IMR-90 (cell line): ENCODE measurements around the gene UNC5A. TPM values are rescaled to one million over a fixed set of nuclear protein-coding genes. Genes with fewer than 3 reads are reported as not detected.

ENCODE experiments used
- ATAC-seq: fragments of 200-7000 bp; cut with Tn5 transposase; 2 replicates; pipeline ENCODE4 v1.9.1; 2020; ENCODE audit warnings: low read depth, mild to moderate bottlenecking, moderate library complexity
- BruUV-seq: library from RNA; stranded (reverse); fragments of 400-500 nt; replicated peaks from 2 replicates; lab custom pipeline; 2021; lab: Mats Ljungman, UMichigan
- CTCF ChIA-PET: fragments of 300-600 bp; formaldehyde crosslinking; extraction: SDS; loops from one replicate; lab custom pipeline; 2021; ENCODE audit warnings: antibody characterized with exemption; lab: Yijun Ruan, JAX
- POLR2A ChIA-PET: fragments of 300-600 bp; sonication (Branson Sonifier 250); formaldehyde crosslinking; loops from one replicate; lab custom pipeline; 2022; ENCODE audit warnings: antibody characterized with exemption; ENCODE audit not compliant: unreplicated experiment; lab: Charles Lee
- DNase-seq: peaks from one replicate; pipeline ENCODE4 v3.0.0; 2013
- H2AFZ ChIP-seq: replicated peaks from 2 replicates; pipeline ENCODE3; 2013; ENCODE audit warnings: low read length, mild to moderate bottlenecking; ENCODE audit not compliant: poor library complexity
- H2AK5ac ChIP-seq: 2 replicates; pipeline ENCODE4 v1.6.1; 2013; ENCODE audit warnings: low read depth, low read length, inconsistent platforms
- H2AK9ac ChIP-seq: replicated peaks from 2 replicates; pipeline ENCODE3; 2013; ENCODE audit warnings: mild to moderate bottlenecking, low read depth, low read length, moderate library complexity; ENCODE audit not compliant: poor library complexity
- H2BK120ac ChIP-seq: 2 replicates; pipeline ENCODE4 v1.6.1; 2013; ENCODE audit warnings: low read depth, low read length, inconsistent platforms
- H2BK15ac ChIP-seq: 3 replicates; pipeline ENCODE4 v1.6.1; 2013; ENCODE audit warnings: low read depth, low read length, inconsistent platforms
- H2BK20ac ChIP-seq: 2 replicates; pipeline ENCODE4 v1.6.1; 2013; ENCODE audit warnings: low read depth, mild to moderate bottlenecking, inconsistent platforms, low read length, moderate library complexity
- H2BK5ac ChIP-seq: 2 replicates; pipeline ENCODE4 v1.6.1; 2013; ENCODE audit warnings: mild to moderate bottlenecking, low read depth, low read length, inconsistent platforms; ENCODE audit not compliant: poor library complexity, severe bottlenecking
- H3K14ac ChIP-seq: replicated peaks from 2 replicates; pipeline ENCODE4 v1.6.1; 2013; ENCODE audit warnings: low read depth, low read length, inconsistent platforms
- H3K18ac ChIP-seq: 2 replicates; pipeline ENCODE4 v1.6.1; 2013; ENCODE audit warnings: low read depth, low read length, control low read depth
- H3K23ac ChIP-seq: 2 replicates; pipeline ENCODE4 v1.6.1; 2013; ENCODE audit warnings: low read depth, low read length, inconsistent platforms
- H3K27ac ChIP-seq: 2 replicates; pipeline ENCODE4 v1.5.1; 2013; ENCODE audit warnings: mild to moderate bottlenecking, control low read depth, low read length; ENCODE audit not compliant: insufficient read depth
- H3K27me3 ChIP-seq: 2 replicates; pipeline ENCODE4 v1.6.1; 2013; ENCODE audit warnings: low read length; ENCODE audit not compliant: control insufficient read depth, insufficient read depth
- H3K36me3 ChIP-seq: 2 replicates; pipeline ENCODE4 v1.6.1; 2013; ENCODE audit warnings: low read length, mixed read lengths; ENCODE audit not compliant: control insufficient read depth, insufficient read depth
- H3K4ac ChIP-seq: 2 replicates; pipeline ENCODE4 v1.6.1; 2013; ENCODE audit warnings: low read depth, low read length, inconsistent platforms
- H3K4me1 ChIP-seq: 2 replicates; pipeline ENCODE4 v1.6.1; 2013; ENCODE audit warnings: low read length, mixed read lengths; ENCODE audit not compliant: control insufficient read depth, insufficient read depth
- H3K4me2 ChIP-seq: 2 replicates; pipeline ENCODE4 v1.6.1; 2013; ENCODE audit warnings: low read depth, mild to moderate bottlenecking, control low read depth, low read length, moderate library complexity
- H3K4me3 ChIP-seq: 2 replicates; pipeline ENCODE4 v1.5.1; 2013; ENCODE audit warnings: low read depth, mild to moderate bottlenecking, control low read depth, low read length, moderate library complexity; ENCODE audit not compliant: insufficient read depth
- H3K56ac ChIP-seq: 2 replicates; pipeline ENCODE4 v1.6.1; 2013; ENCODE audit warnings: low read length, inconsistent platforms; ENCODE audit not compliant: insufficient read depth; ENCODE audit errors: extremely low read depth
- H3K79me1 ChIP-seq, 2 experiments: 2 replicates each; pipeline ENCODE4 v1.6.1; 2013; ENCODE audit warnings: low read length in 2 of 2, inconsistent platforms in 1 of 2, low read depth in 1 of 2
- H3K9ac ChIP-seq: 2 replicates; pipeline ENCODE4 v1.6.1; 2013; ENCODE audit warnings: low read depth, low read length, control low read depth
- H3K9me1 ChIP-seq: 2 replicates; pipeline ENCODE4 v1.6.1; 2013; ENCODE audit warnings: low read length, inconsistent platforms; ENCODE audit not compliant: insufficient read depth
- H3K9me3 ChIP-seq: 2 replicates; pipeline ENCODE4 v1.6.1; 2013; ENCODE audit warnings: low read length; ENCODE audit not compliant: control insufficient read depth, insufficient read depth
- H4K20me1 ChIP-seq: 2 replicates; pipeline ENCODE4 v1.6.1; 2013; ENCODE audit warnings: low read length, inconsistent platforms; ENCODE audit not compliant: insufficient read depth
- H4K5ac ChIP-seq: 2 replicates; pipeline ENCODE4 v1.6.1; 2013; ENCODE audit warnings: mild to moderate bottlenecking, low read depth, low read length, control low read depth
- H4K8ac ChIP-seq, 2 experiments: 2 replicates each; pipeline ENCODE4 v1.6.1; 2013; ENCODE audit warnings: low read depth in 2 of 2, low read length in 2 of 2, control low read depth in 1 of 2, inconsistent platforms in 1 of 2
- H4K91ac ChIP-seq: 2 replicates; pipeline ENCODE4 v1.6.1; 2013; ENCODE audit warnings: low read depth, low read length, inconsistent platforms; ENCODE audit not compliant: insufficient read depth
- ELK1 ChIP-seq: fragments of 150-350 bp; IDR thresholded peaks from 2 replicates; pipeline ENCODE4 v1.6.1; 2016; ENCODE audit warnings: low read depth, mild to moderate bottlenecking, low read length, moderate library complexity, borderline replicate concordance
- FOS ChIP-seq: fragments of 150-350 bp; IDR thresholded peaks from 2 replicates; pipeline ENCODE4 v1.6.1; 2016; ENCODE audit warnings: low read depth, low read length
- MAFK ChIP-seq: IDR thresholded peaks from 2 replicates; pipeline ENCODE4 v1.6.1; 2012; ENCODE audit warnings: low read depth, low read length, improper control_type of control experiment
- MAZ ChIP-seq: IDR thresholded peaks from 2 replicates; pipeline ENCODE4 v1.6.1; 2012; ENCODE audit warnings: low read depth, mild to moderate bottlenecking, low read length, improper control_type of control experiment, moderate library complexity, borderline replicate concordance
- POLR2A ChIP-seq: IDR thresholded peaks from 2 replicates; pipeline ENCODE4 v1.6.1; 2012; ENCODE audit warnings: mild to moderate bottlenecking, low read depth, low read length
- SMC3 ChIP-seq: fragments of 150-350 bp; IDR thresholded peaks from 2 replicates; pipeline ENCODE4 v1.6.1; 2016; ENCODE audit warnings: low read depth, mild to moderate bottlenecking, antibody characterized with exemption, low read length, moderate library complexity
- WGBS, 2 experiments: methylation state at CpG; one replicate each; pipeline versions ENCODE4 v1.1.5 to v1.1.7; 2013; ENCODE audit warnings: missing lambda C conversion rate in 2 of 2; ENCODE audit not compliant: insufficient read length in 1 of 2; ENCODE audit errors: extremely low coverage in 2 of 2; 5-methylcytosine and 5-hydroxymethylcytosine counted together
- dilution Hi-C: fragments of 300-500 bp; cut with HindIII; formaldehyde crosslinking; loops from one replicate; pipeline ENCODE4 v1.14.3; 2018; ENCODE audit warnings: low sequenced_read_pairs; ENCODE audit not compliant: unreplicated experiment
- in situ Hi-C: fragments of 300-500 bp; cut with MboI; formaldehyde crosslinking; loops from 3 replicates; pipeline ENCODE4 v1.14.3; 2019; ENCODE audit warnings: low sequenced_read_pairs, inconsistent platforms, mixed read lengths
- intact Hi-C: fragments of 100-400 bp; cut with micrococcal nuclease; formaldehyde crosslinking; loops from 2 replicates; pipeline ENCODE4 v1.10.0; 2022
- polyA plus RNA-seq, 3 experiments: library from polyadenylated mRNA; depleted of rRNA; stranded (reverse); fragments of >200 nt; gene quantifications; 2 replicates each; pipeline ENCODE4 v1.2.3, GENCODE V29; 2012; ENCODE audit warnings: low replicate concordance in 1 of 3
- total RNA-seq: library from RNA; depleted of rRNA; stranded (reverse); fragments of >200 nt; gene quantifications from 2 replicates; pipeline ENCODE4 v1.2.3, GENCODE V29; 2012

UNC5A gene
- total and polyA plus RNA-seq, 2 of the 4 experiments (the other 2 are of a cell fraction), result not detected

GRCh38 chr5:176810081-176810597 is at the start of gene UNC5A (continued):
- TF ChIP-seq POLR2A, result no peak

- intact Hi-C loops (no loop called here), in situ Hi-C loops (no loop called here), dilution Hi-C loops (no loop called here)
- POLR2A ChIA-PET, result no interaction called here
- H2BK15ac ChIP-seq, result no peak overlapping the region
- CTCF ChIA-PET, result no interaction called here
- H2AK5ac ChIP-seq, result no peak overlapping the region
- H3K14ac ChIP-seq, result no peak overlapping the region
- H4K8ac ChIP-seq, result no peak overlapping the region
- H3K36me3 ChIP-seq, result no peaks in the 10 kb centered on the region
- no TSS peak for BruUV-seq
- no peaks in the 10 kb centered on the region for H3K4me1 ChIP-seq
- H3K4me3 ChIP-seq, result no peak overlapping the region
- no peaks in the 10 kb centered on the region for H3K79me1 ChIP-seq
- no peak for TF ChIP-seq FOS
- TF ChIP-seq MAZ, result no peak
- TF ChIP-seq SMC3, result no peak
- TF ChIP-seq ELK1, result no peak
- no peak for TF ChIP-seq MAFK
- no peak overlapping the region for H3K23ac ChIP-seq
- no peak overlapping the region for H3K27ac ChIP-seq
- no peak overlapping the region for H3K9ac ChIP-seq
- H3K9me1 ChIP-seq, result no peaks in the 10 kb centered on the region
- H4K5ac ChIP-seq, result no peak overlapping the region
- ATAC-seq (no peak), DNase-seq (no peak)
- H3K4ac ChIP-seq, result no peak overlapping the region
- no peak overlapping the region for H2BK120ac ChIP-seq
- no peak overlapping the region for H3K18ac ChIP-seq
- H3K27me3 ChIP-seq, result peaks cover 3% of the 10 kb centered on the region
- H4K20me1 ChIP-seq, result no peaks in the 10 kb centered on the region
- H2AK9ac ChIP-seq, result no peak overlapping the region
- no peak overlapping the region for H3K56ac ChIP-seq
- H4K91ac ChIP-seq, result no peak overlapping the region
- no peak overlapping the region for H3K4me2 ChIP-seq
- no peak overlapping the region for H2BK20ac ChIP-seq
- H2BK5ac ChIP-seq, result no peak overlapping the region
- H3K9me3 ChIP-seq, result 0 out of 2 replicates have a peak, but pooled peaks cover 2% of the 10 kb centered on the region
- no peak overlapping the region for H2AFZ ChIP-seq
- no CpG with 5 or more reads among the region's 2 CpGs for WGBS, 2 experiments
These were observed 48.6 kb upstream of the UNC5A start for GRCh38 chr5:176761755-176762154.
